Measurements from ENCODE around the gene STK32B.
"Not testable (repeated sequence)": the region's sequence is repeated elsewhere in the genome, so short reads cannot be mapped to it uniquely, and the experiment has no call there.

The STK32B gene

DNA sequence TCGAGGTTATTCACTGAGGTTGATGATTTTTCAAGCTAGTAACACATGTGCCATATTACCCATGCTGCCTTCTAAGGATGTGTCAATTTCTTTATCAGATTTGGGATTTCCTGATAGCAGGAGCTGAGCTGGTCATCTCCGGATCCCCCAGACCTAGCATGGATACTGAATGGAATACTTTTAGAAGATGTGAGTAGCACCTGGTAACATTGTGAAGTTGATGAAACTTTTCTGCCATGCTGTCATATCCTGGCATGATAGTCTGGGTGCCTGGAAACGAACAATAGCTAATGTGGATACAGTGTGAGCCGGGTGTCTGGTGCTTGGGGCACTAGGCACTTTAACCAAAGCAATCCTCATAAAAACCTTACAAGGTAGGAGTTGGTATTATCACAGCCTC lies 21.1 kb upstream of the STK32B start:
- no peak for DNase-seq (ENCODE audit: low read depth in 3 of 3, low spot score in 1 of 3)

DNA sequence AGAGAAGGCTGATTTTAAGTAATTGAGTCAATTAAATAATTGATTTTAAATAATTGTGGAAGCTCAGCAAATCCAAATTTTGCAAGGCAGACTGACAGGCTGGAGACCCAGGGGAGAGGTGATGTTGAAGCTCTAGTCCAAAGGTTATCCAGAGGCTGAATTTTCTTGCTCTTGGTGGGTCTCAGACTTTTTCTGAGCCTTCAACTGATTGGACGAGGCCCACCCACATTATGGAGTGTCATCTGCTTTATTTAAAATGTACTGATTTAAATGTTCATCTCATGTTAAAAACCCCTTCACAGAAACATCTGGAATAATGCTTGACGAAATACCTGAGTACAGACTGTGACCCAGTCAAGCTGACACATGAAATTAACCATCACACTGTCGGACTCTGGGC lies 20.4 kb upstream of the STK32B start:
- no peak for DNase-seq (ENCODE audit: low read depth in 3 of 3, low spot score in 1 of 3)

DNA sequence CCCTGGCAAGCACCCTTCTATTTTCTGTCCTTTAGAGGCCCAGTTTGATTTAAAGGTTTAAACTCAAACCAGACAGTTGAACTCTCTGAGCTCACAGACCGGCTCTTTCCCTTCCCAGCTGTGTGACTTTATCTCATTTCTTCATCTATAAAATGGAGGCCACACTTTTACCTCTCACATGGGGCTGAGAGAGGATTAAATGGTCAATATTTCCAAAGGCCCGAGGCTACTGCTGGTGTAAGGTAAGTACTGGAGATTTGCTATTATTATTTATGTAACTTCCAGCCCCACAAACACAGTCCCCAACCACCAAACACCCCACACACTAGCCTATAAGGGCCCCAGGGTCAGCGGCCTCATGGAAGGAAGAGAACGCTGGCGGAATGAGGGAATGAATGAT lies 18.5 kb upstream of the STK32B start:
- DNase-seq (ENCODE audit: low read depth in 3 of 3, low spot score in 1 of 3) = no peak

DNA sequence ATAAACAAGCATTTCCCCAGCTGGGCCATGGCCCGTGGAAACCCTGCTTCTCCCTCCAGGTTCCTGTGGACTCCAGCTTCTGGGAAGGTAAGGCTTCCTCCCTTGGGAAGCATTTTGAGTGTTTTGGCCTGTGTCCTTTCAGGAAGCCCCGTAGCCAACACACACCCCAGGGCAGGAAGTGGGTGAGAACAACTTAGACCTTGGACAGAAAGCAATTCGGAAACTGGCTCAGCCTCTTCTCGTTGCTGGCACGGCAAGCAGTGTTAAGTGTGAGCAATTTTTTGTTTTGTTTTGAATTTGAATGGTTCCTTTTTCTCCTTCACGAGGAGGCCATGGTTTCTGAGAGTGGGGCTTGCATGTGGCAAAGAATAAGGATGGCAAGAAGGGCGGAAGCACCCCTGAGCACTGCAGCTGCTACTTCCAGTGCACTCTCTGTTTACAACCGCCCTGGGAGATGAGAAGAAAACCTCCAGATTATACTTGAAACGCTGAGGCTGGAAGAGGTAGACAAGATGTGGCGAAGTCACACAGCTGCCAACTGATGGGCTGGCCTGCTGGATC lies 17.9 kb upstream of the STK32B start:
- no peak for DNase-seq (ENCODE audit: low read depth in 3 of 3, low spot score in 1 of 3)

DNA sequence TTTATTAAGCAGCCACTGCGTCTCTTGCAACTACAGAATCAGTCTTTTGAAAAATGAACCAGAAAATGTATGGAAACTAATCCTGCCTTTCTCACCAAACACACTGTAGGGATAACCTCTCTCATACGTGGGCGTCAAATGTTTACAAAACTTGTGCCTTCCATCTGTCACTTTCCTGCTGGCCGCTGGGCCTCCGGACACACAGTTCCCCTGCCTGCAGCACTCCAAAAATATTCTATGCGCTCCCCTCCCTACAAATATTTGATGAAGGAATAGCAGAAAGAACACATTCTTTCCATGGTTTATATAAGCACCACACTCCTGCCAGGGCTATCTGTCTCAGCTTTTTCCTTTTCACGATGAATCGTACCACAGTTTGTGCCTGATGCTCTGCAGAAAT lies 17.1 kb upstream of the STK32B start:
- DNase-seq (ENCODE audit: low read depth in 3 of 3, low spot score in 1 of 3) = no peak

DNA sequence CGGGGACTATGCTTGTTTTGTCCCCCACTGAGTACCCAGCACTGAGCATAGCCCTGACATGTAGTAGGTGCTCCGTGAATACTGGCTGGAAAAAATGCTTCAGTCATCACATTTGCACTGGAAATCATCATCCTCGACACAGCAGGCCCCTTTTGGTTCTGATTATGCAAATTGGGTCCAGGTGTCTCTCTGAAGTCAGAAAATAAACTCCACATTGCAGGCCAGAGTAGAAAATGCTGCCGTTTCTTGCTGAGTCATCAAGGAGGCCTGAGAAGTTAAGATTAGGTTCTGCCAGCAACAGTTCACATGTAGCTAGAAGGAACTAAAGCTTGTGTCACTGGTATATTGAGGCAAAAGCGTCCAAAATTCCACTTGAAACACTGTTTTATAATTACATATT lies 15.0 kb upstream of the STK32B start:
- DNase-seq (ENCODE audit: low read depth in 3 of 3, low spot score in 1 of 3) = no peak

DNA sequence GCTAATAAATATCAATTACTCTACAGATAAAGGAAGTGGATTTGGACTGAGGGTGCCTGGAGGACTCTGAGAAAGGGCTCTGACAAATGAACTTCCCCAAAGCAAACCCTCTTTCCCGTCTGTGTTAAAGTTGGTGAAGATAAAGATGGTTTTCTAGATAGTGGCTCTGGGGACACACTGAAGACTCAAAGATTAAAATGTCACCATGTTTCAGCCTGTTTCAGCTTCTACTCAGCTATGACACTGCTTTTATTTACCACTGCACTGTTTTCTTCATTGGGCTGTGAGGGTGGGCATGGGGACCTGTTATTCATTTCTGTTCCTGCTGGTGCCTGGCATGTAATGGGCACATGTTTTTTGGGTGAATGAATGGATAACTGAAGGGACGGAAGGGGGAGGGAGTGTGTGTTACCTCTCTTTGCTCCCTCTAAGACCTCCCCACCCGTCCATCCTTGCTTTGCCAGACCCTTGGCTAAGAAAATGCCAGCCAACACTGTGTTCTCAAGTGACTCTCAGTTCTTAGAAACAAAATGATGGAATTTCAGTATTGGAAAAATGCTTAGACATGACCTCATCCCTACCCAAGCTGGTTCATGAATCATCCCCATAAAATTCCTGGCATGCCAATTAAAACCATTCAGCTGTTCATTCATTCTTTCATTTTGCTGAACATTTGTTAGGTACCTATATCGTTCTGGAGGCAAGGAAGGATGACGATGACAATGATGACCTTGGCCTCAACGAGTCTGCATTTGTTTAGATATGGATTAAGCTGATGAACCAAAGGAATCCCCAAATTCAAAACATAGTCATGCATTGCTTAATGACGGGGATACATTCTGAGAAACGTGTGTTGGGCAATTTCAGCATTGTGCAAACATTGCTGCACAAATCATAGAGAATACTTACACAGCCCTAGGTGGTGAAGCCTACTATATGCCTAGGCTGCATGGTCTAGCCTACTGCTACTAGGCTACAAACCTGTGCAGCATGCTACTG lies 13.4 kb upstream of the STK32B start:
- DNase-seq (ENCODE audit: low read depth in 3 of 3, low spot score in 1 of 3) = no peak

DNA sequence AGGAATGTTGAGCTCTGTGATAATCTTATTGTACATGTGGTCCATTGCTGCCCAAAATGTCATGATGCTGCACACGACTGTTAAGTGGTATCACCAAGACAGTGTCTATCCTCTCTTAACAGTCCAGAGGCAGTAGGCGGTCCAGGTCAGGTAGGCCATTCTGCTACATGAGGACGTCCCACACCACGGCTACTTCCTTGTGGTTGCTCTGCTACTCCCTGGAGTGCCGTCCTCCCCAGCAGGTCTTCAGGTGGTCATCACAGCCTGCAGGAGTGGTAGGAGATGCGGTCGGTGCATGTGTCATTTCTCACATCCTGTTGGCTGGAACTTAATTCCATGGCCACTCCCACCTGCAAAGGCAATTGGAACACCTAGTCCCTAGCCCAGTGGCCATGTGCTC lies 11.5 kb upstream of the STK32B start:
- DNase-seq (ENCODE audit: low read depth in 3 of 3, low spot score in 1 of 3) = no peak

DNA sequence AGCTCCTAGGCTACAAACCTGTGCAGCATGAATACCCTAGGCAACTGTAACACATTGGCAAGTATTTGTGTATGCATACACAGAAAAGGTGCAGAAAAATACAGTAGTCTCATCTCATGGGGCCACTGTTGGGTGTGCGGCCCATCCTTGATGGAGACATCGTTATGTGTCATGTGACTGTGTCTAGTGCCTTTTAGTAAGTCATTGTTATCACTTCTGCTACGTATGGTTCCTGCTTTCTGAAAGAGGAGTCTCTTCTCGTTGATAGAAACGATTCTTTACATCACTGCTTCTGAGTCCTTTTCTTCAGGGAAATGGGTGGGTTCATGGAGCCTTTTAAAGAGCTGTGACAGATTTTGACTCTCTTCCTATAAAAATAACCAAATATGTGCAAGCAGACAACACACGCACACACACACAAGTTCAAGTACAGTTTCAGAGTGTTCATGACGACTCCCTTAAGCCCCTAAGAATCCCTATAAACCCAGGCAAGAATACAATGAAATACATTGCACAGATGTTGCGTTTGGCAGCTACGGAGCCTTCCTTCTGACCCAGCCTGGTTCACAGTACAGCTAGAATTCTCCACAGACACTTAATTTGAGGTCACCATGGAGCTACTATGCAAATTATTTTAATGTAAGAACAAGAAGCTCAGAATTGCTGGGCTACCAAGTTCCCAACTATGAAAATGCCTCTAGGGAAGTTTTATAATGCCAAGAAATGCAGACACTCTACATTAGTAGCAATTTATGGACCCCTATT lies 10.2 kb upstream of the STK32B start:
- no peak for DNase-seq (ENCODE audit: low read depth in 3 of 3, low spot score in 1 of 3)

DNA sequence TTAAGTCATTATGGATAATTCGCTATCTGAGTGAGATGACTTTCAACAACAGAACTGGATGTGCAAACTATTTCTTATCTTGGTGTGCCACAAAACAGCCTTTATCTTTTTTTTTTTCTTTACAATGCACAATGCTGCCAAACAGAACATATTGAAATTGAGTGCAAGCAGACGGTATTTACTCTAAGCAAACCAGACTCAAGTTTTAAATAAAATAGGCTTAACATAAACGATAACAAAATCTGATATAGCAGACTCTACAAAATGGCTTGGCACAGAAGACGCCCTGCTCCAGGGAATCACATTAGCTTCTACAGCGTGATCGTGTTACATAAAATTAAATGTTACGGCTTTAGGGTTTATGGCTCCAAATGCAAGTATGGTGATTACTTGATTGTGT lies 9.6 kb upstream of the STK32B start:
- no peak for DNase-seq (ENCODE audit: low read depth in 3 of 3, low spot score in 1 of 3)

DNA sequence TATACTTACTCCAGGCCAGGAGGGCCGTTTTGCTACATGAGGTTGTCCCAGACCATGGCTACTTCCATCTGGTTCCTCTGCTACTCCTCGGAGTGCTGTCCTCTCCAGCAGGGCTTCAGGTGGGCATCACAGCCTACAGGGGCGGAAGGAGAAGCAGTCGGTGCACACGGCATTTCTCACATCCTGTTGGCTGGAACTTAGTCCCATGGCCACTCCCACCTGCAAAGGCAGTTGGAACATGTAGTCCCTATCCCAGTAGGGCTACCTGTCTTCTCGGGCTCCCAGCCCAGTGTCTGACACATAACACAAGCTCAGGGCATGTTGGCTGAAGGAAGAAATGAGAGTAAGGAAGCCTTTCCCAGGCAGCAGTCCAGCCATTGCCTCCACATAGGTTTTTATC lies 7.7 kb upstream of the STK32B start:
- DNase-seq (ENCODE audit: low read depth in 3 of 3, low spot score in 1 of 3) = no peak

DNA sequence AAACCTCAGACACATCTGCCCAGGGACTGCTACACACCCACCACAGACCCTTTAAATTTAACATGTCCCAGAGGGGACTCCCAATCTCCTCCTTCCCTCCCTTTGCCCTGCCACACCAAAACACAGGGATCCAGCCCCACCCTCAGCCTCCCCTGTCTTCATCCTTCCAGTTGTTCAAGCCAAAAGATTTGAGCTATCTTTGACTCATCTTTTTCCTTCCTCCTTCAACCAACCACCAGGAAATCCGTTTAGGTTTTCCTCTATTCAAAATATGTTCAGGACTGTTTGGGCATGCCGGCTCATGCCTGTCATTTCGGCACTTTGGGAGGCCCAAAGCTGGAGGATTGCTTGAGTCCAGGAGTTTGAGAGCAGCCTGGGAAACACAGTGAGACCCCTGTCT lies 6.9 kb upstream of the STK32B start:
- no peak for DNase-seq (ENCODE audit: low read depth in 3 of 3, low spot score in 1 of 3)

DNA sequence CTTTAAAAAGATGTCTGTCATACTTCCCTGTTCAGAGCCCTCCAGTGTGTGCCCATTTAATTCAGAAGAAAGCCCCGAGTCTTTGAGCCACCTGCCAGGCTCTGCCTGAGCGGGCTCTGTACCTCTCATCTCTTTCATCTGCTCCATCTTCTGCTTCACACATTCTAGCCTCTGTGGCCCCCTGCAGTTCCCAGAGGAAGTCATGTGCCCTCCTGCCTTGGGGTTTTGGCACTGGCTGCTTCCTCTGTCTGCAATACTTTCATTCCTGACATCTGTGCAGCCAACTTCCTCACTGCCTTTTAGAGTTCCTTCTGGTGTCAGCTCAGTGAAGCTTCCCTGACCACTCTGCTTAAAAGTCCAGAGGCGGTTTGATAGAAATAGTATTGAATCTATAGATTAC lies 6.2 kb upstream of the STK32B start:
- no peak for DNase-seq (ENCODE audit: low read depth in 3 of 3, low spot score in 1 of 3)

DNA sequence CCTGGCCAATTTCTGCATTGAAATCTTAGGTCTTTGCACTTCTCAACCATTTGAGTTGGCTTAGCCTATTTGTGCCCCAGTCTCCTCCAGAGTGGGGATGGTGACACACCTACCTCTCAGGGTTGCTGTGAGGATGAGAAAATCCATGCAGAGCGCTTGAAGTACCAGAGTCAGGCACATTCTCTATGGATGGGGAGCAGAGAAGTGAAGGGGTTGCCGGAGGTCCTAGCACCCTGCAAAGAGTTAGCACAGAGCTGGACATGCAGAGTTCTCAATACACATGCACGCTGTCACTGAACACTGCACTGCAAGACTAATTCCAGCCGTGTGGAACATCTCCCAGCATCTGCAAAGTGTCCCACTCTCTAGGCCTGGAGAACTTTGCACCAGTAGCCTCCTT lies 2.6 kb upstream of the STK32B start:
- no peak for DNase-seq (ENCODE audit: low read depth in 3 of 3, low spot score in 1 of 3)

DNA sequence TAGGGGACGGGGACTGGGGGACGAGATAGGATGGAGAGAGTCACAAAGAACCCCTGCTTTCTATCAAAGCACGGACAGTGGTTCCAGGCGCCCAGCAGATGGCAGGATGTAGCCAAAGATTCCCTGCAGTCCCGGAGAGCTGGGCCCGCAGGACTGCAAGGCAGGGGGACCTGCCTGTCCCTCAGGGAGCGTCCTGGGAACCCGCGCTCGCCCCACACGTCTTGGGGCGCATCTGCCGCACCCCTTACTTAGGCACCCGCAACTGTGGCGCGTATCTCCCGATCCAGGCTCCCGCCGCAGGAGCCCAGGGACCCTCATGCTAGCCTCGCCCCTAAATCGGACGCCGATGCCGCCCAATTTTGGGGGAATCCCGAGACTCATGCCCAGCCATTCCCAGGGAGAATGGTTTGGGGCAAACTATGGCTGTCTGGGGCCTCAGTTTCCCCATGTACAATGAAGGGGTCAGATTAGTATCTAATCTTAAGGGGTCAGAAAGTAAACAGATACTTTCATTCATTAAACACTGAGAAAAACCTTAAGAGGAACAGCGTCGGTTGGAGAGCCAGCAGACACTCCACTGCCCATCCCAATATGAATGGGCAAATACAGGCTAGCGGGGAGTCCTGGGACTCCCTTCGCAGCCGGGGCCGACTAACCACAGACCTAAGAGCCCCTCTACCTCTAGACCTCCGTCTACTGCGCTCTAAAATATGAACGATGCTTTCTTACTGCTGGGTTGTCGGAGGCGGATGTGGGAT lies 581 bp upstream of the STK32B start:
- no peak for DNase-seq (ENCODE audit: low read depth in 3 of 3, low spot score in 1 of 3)

DNA sequence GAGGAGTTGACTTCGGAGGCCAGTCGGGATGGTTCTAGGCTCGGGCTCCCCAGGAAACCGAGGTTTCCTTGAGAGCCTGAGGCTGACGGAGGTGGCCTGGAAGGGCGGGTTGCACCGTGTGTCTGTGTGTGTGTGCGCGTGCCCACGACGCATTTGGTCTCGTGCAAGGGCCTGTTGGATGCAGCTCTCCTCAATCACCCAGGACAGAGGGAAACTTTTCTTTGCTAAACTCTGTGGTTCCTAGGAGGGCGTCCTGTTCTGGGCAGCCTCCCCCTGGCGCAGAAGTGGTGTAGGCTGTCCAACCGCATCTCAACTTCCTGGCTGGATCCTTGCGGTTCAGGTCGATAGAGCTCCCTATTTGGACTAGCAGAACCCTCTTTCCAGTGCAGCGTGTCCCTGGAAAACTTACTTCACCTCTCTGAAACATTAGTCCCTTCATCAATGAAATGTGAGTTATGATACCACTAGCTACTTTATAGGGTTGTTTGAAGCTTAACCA lies 973 bp downstream of the STK32B start:
- DNase-seq (ENCODE audit: low read depth in 3 of 3, low spot score in 1 of 3) = no peak

DNA sequence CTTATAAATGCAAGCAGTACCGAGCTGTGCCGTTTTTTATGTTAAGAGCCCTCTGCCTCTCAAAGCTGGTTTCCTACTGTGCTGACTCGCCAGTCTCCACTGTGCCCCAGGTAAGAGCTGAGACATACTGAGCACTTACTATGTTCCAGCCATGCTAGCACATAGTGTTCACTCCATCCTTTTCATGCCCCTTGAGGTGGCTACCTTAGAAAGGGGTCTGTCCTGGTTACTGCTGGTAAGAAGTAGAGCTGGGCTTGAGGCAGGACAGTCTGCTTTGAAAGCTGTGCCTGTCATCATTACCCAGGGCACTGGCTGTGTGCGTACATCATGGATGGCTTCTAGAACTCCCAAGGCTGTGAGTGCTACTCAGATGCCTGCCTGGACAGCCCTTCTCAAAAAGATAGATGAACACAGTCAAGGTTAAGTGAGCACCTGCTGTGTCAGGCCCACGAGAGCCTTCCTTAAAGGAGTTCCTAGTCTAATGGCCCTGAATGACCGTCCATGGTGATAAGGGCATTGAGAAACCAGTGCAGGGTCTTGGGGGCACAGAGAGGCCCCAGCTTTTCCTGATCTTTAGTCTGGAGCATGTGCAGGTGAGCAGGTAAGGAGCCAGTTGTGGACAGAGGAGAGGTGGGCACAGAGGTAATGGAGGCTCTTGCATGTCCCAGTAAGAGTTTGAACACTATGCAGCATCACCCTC lies 1.6 kb downstream of the STK32B start:
- DNase-seq (ENCODE audit: low read depth in 3 of 3, low spot score in 1 of 3) = no peak

DNA sequence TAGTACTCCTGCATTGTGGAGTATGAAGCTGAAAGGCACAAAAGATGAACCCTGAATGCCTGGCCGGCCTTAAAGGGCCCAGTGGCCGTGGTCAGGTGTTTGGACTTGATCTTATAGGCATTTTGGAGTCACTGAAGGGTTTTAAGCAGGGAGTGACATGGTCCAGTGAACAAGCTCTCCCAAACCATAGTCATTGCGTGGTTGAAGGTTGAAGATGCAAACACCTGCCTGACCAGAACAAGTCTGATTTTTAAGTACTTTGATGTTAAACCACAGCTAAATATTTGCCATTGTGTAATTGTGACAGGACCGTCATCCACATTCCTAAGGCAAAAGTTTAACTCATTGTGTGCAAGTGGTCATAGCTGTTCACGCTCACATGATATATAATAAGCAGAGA lies 3.3 kb downstream of the STK32B start:
- DNase-seq (ENCODE audit: low read depth in 3 of 3, low spot score in 1 of 3) = no peak

DNA sequence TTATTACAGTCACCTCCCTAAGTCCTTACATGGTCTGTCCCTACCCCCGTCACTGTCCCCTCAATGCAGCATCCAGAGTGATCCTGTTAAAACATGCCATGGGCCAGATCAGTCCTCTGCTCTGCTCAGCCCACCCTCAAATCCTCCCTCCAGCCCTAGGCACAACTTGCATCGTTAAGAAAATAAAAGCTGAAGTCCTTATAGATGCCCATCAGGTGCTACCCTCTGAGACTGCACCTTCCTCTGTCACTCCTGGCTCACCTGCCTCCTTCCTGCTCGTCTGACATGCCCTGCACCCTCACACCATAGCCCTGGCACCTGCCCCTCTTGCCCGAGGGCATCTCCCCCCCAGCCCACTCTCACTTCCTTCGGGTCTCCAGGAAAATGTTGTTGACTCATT lies 4.1 kb downstream of the STK32B start:
- DNase-seq (ENCODE audit: low read depth in 3 of 3, low spot score in 1 of 3) = no peak

DNA sequence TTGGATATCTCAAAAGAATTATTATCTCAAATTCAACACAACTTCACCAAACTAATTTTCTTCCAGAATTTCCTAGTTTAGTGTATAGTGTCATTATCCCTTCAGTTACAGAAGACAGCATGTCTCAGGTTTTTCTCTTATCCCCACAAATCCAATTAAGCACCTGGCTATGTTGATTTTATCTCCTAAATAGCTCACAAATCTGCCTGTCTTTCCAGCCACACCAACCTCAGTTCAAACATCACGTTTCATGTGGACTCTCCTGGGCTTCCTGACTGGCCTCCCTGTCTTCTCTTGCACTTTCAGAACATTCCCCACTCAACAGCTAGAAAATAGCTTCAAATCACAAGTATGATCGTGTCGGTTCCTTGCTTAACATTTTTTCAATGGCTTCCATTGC lies 14.8 kb downstream of the STK32B start:
- no peak for DNase-seq (ENCODE audit: low read depth in 3 of 3, low spot score in 1 of 3)

DNA sequence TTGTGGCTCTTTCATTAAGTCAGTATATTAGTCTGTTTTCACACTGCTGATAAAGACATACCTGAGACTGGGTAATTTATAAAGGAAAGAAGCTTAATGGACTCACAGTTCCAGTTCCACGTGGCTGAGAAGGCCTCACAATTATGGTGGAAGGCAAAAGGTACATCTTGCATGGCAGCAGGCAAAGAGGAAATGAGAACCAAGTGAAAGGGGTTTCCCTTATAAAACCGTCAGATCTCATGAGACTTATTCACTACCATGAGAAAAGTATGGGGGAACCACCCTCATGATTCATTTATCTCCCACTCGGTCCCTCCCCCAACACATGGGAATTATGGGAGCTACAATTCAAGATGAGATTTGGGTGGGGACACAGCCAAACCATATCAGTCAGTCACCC lies 15.7 kb downstream of the STK32B start:
- DNase-seq (ENCODE audit: low read depth in 3 of 3, low spot score in 1 of 3) = not testable (repeated sequence)

All from stimulated activated CD4-positive, alpha-beta T cell treated with anti-CD3 and anti-CD28 coated beads, TNF-alpha, amount 100 ng/mL, for 1 hour (primary cell).